Prostate gland (tissue), 2 donors: Measurements from ENCODE around the gene FXYD5.

Source experiments
- CTCF ChIP-seq, 4 experiments: fragments of 200-600 bp in 2 of 4; fragments of 450-650 bp in 2 of 4; sonication (generic) in 2 of 4; IDR thresholded peaks; 1 replicate in 3 of 4; 2 replicates in 1 of 4; pipeline ENCODE4 v1.5.1; 2016 to 2019; ENCODE audit warnings: antibody characterized with exemption in 4 of 4, mild to moderate bottlenecking in 2 of 4, moderate library complexity in 2 of 4
- POLR2A ChIP-seq: fragments of 450-650 bp; IDR thresholded peaks from one replicate; pipeline ENCODE4 v1.6.1; 2016; ENCODE audit warnings: antibody characterized with exemption, mild to moderate bottlenecking
- POLR2AphosphoS5 ChIP-seq: sonication (generic); formaldehyde crosslinking; IDR thresholded peaks from one replicate; pipeline ENCODE4 v1.6.1; 2017; ENCODE audit warnings: antibody characterized with exemption

- TF ChIP-seq CTCF (IDR thresholded peaks at IDR 0.05) (no peak), POLR2A (no peak), POLR2AphosphoS5 (no peak)
These were observed 55.1 kb downstream of the FXYD5 start for GRCh38 chr19:35209646-35210045.
